ENCODE results near the gene MB.

Gene MB

GRCh38 chr22:35612903-35613302, 4.2 kb downstream of the MB start:
- no peak for DNase-seq

- no peak for DNase-seq
Observed at GRCh38 chr22:35611891-35612576, 5.1 kb downstream of the MB start.

- no peak for DNase-seq
Observed at GRCh38 chr22:35611200-35611890, 5.8 kb downstream of the MB start.

GRCh38 chr22:35610741-35611140, 6.4 kb downstream of the MB start:
- DNase-seq, result no peak

GRCh38 chr22:35609761-35610160, 7.4 kb downstream of the MB start:
- no peak for DNase-seq

- no peak for DNase-seq
Observed at GRCh38 chr22:35609261-35609660, 7.9 kb downstream of the MB start.

- DNase-seq, result no peak
Observed at GRCh38 chr22:35608088-35608487, 9.0 kb downstream of the MB start.

- no peak for DNase-seq
Observed at GRCh38 chr22:35606916-35607315, 10.2 kb downstream of the MB start.

GRCh38 chr22:35605851-35606481, 11.2 kb downstream of the MB start:
- DNase-seq, result no peak

GRCh38 chr22:35605369-35605680, 11.8 kb downstream of the MB start:
- DNase-seq, result no peak

- no peak for DNase-seq
Observed at GRCh38 chr22:35604621-35605368, 12.3 kb downstream of the MB start.

GRCh38 chr22:35601743-35602615, 15.2 kb downstream of the MB start:
- no peak for DNase-seq

GRCh38 chr22:35601013-35601580, 16.0 kb downstream of the MB start:
- DNase-seq, result no peak

GRCh38 chr22:35600476-35600875, 16.7 kb downstream of the MB start:
- no peak for DNase-seq

GRCh38 chr22:35599364-35599763, 17.8 kb downstream of the MB start:
- DNase-seq, result no peak

GRCh38 chr22:35598396-35598710, 18.8 kb downstream of the MB start:
- no peak for DNase-seq

- DNase-seq, result no peak
Observed at GRCh38 chr22:35597692-35598395, 19.3 kb downstream of the MB start.

- DNase-seq, result no peak
Observed at GRCh38 chr22:35596821-35597220, 20.3 kb downstream of the MB start.

GRCh38 chr22:35594686-35595085, 22.4 kb downstream of the MB start:
- no peak for DNase-seq

GRCh38 chr22:35593891-35594470, 23.1 kb downstream of the MB start:
- no peak for DNase-seq

GRCh38 chr22:35593071-35593890, 23.8 kb downstream of the MB start:
- no peak for DNase-seq

All from NCI-H510A (cell line).